Skin of body (tissue), 2 donors: ENCODE results near the gene OSCAR. TPM values are rescaled to one million over a fixed set of nuclear protein-coding genes. Genes with fewer than 3 reads are reported as not detected.

Source experiments
- DNase-seq: peaks from one replicate; lab custom pipeline; 2025; lab: John Stamatoyannopoulos, UW
- total RNA-seq: library from RNA; depleted of rRNA; stranded (reverse); fragments of >200 nt; gene quantifications from one replicate; pipeline ENCODE4 v1.2.3, GENCODE V29; 2014

Gene OSCAR
- total RNA-seq, 1 donor from 2014 or later: 1.4 TPM

DNA sequence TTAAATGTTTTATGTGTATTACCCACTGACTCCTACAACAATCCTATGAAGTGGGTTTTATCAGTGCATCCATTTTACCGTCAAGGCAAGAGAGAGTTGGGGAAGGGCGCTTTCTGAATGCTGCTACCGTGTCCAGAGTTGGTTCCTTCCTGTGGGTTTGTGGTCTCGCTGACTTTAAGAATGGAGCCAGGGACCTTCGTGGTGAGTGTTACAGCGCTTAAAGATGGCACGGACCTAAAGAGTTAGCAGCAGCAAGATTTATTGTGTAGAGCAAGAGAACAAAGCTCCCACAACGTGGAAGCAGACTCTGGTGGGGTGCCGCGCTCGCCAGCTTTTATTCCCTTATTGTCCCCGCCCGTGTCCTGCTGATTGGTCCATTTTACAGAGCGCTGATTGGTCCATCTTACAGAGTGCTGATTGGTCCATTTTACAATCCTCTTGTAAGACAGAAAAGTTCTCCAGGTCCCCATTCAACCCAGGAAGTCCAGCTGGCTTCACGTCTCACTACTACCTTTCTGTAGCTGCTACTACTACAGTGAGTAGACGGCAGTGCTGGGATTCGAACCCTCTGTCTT is 6.1 kb downstream of the OSCAR start:
- no peak for DNase-seq

DNA sequence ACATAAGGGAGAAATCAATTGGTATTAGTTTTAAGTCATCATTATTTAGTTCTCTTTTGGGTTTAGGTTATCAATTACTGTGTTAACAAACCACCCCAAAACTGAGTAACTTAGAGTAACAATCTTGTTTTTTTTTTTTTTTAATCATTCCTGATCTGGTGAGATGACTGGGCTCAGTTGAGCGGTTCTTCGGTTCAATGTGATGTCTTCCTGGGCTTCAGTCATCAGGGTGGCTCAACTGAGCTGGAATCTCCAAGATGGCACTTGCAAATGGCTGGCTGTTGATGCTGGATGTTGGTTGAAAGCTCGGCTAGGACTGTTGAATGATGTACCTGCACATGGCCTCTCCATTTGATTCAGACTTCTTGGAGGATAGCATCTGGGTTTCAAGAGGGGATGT is 16.2 kb downstream of the OSCAR start:
- DNase-seq: no peak

DNA sequence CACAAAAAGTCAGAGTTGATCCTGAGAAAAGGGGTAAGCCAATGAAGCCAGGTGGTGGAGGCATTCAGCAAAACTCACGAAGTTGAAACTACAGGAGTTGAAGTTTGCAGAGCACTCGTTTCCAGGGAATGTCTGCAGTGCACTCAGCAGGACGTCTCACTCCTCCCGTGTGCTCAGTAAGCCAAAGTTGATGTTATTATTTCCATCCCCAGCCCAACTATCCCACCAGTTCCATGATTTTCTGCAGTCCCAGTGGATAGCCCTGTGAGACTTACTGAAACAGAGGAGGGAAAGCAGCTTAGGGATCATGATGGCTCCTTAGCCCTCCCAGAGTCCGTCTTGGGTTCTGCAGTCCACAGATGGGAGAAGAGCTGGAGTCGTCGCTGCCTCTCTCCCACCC is 19.6 kb downstream of the OSCAR start, which contains the start of gene TARM1:
TSS of gene TARM1 (minus strand) at position 334 of the 400 bp plus-strand sequence. CDS start at position 309, 25 bp downstream.
- DNase-seq: no peak

DNA sequence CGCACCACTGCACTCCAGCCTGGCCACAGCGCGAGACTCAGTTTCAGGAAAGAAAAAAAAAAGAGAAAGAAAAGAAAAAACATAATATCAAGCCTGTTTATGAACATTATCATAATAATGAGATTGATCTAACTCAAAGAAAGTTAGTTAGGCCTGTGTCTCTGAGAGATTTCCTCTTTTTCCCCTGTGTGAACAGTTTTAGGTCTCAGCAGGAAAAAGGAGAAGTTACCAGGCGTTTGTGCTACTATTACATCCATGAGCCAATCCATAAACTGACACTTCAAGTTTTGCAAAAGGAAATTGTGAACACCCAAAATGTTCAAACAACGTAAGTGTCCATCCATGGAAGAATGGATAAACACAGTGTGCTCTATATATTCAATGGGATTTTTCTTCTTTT is 23.3 kb downstream of the OSCAR start:
- no peak for DNase-seq

DNA sequence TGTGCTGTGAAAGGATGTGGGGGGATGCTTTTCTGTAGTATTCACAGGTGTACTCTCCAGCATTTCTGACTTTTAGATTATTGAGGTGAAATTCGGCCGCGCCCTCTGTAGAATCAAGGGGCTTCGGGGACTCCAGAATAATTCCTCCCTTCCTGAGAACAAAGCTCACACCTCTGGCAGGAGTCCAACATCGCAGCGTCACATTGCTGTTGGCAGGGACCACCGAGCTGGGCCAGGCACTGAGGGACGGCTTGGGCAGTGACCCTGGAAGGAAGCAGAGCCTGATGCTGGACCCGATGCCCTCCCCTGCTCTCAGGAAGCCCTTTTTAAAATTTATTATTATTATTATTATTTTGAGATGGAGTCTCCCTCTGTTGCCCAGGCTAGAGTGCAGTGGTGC is 25.8 kb downstream of the OSCAR start:
- no peak for DNase-seq

DNA sequence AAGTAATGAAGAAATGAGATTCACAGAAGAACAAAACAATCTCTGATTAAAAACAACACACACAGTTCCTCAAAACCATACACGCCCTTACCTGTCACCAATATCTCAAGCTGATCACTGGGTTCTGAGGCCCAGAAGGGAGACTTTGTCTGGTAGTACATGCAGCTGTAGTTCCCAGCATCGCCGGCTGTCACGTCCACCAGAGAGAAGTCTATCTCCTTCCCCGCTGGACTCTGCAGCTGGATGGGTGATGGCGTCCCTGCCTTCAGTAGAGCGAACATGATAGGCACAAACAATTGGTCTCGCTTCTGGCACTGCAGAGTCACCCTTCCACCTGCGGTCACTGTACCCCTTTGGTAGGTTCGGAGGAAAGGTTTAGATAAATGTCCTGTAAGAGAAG is 26.8 kb downstream of the OSCAR start:
- DNase-seq: no peak

DNA sequence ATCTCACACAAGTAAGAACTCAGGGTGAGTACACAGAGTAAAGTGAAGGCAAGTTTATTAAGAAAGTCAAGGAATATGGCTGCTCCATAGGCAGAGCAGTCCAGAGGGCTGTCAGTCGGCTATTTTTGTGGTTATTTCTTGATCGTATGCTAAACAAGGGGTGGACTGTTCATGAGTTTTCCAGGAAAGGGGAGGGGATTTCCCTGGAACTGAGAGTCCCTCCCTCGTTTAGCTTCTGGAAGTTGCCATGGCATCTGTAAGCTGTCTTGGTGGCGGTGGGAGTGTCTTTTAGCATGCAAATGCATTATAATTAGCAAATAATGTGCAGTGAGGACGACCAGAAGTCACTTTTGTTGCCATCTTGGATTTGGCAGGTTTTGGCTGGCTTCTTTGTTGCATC is 31.1 kb downstream of the OSCAR start:
- DNase-seq: no peak

DNA sequence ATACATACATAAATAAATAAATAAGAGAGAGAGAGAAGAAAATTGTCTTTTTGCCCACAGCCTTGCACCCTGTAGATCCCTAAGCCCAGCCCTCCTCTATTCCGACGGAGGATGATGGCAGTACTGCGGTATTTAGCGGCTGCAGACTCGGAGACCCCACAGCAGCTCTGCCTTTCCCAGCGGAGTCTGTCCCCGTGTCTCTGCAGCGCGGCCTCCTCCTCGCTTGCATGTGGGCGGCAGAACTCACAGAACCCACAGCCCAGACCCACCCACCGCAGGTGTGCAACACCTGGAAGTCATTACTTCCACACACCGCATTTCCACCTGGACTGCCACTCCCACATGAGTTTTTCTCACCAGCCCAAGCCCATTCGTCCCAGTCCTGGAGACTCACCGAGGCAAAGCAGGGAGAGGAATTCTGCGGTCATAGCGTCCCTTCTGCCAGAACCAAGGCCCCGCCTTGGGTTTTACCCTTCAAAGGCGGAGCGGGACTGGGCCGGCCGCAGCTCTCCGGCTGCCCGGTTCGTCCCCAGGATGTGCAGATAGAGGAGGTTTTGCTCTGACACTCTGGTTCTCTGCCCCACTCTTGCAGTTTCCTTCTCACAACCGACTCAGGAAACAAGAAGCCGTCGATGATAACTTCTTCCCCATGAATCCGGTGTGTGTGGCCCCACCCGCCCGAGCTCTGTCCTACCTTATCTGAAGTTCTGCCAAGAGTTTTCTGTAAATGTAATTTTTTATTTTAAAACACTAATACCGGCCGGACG is 37.1 kb downstream of the OSCAR start, which contains the start of gene VSTM1:
TSS of gene VSTM1 (minus strand) at position 548 of the 767 bp plus-strand sequence. CDS start at position 428, 120 bp downstream.
- no peak for DNase-seq

DNA sequence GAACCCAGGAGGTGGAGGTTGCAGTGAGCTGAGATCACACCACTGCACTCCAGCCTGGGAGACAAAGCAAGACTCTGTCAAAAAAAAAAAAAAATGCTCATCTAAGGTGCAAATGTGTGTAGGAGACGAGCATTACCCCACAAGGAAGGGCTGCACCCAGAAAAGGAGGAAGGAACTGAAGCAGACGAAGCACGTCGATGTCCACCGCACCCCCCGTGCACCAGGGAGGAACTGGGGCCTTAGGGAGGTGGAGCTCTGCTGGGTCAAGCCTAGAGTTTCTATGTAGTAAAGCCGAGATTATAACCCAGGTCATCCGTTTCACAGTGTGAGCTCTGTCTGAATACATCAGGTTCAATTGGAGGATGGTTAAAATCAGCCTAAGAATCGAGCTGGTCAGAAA is 38.0 kb downstream of the OSCAR start:
- no peak for DNase-seq

DNA sequence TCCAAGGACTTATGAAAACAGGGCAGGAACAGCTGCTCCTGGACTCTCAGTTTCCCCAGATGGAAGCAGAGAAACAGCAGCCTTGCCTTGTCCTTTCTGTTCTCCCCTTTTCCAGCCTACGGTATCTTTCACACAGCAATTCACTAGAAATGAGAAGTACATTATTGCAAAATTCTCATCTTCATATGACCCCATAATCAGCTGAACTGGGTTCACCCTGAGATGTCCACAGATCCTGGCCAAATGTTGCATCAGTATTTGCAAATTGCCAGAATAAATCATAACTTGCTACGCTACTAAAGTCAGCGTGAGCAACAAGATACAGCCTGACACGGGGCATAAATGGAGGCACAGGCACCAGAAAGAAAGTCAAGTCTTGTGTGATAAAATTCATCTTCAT is 53.0 kb downstream of the OSCAR start:
- DNase-seq: no peak

DNA sequence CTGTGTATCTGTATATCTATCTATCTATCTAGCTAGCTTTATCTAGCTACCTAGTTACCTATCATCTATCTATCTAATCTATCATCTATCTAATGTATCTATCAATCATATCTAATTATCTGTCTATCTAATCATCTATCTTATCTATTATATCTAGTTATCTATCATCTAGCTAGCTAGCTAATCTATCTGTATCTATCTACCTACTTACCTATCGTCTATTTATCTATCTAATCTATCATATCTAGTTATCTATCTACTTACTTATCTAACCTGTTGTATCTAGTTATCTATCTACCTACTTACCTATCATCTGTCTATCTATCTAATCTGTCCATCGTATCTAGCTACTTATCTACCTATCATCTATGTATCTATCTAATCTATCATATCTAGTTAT is 54.8 kb downstream of the OSCAR start:
- DNase-seq: no peak

Other genes starting within 250 kb of the OSCAR start
- 16.1 TPM for gene MYADM, start 232.9 kb downstream of the OSCAR start, total RNA-seq
- 0.20 TPM for gene PRKCG, start 218.6 kb downstream of the OSCAR start, total RNA-seq
- gene CACNG7, start 191.5 kb downstream of the OSCAR start, total RNA-seq: not detected
- gene CACNG8, start 137.9 kb downstream of the OSCAR start, total RNA-seq: under 0.01 TPM
- 0.79 TPM for gene CACNG6, start 109.2 kb downstream of the OSCAR start, total RNA-seq
- 1.7 TPM for gene VSTM1, start 36.9 kb downstream of the OSCAR start, total RNA-seq
- 0.20 TPM for gene TARM1, start 19.4 kb downstream of the OSCAR start, total RNA-seq
- 6.8 TPM for gene NDUFA3, start 2.1 kb upstream of the OSCAR start, total RNA-seq
- gene TFPT, start 14.9 kb upstream of the OSCAR start, total RNA-seq: 5.4 TPM
- gene PRPF31, start 15.0 kb upstream of the OSCAR start, total RNA-seq: 27.2 TPM
- gene CNOT3, start 37.0 kb upstream of the OSCAR start, total RNA-seq: 11.5 TPM
- 3.6 TPM for gene LENG1, start 58.9 kb upstream of the OSCAR start, total RNA-seq
- 1.8 TPM for gene TMC4, start 72.4 kb upstream of the OSCAR start, total RNA-seq
- 18.8 TPM for gene MBOAT7, start 88.8 kb upstream of the OSCAR start, total RNA-seq
- gene TSEN34, start 90.5 kb upstream of the OSCAR start, total RNA-seq: 24.4 TPM
- gene RPS9, start 100.1 kb upstream of the OSCAR start, total RNA-seq: 3,109 TPM
- gene LILRB3, start 122.2 kb upstream of the OSCAR start, total RNA-seq: 4.2 TPM
- gene LILRA6, start 142.0 kb upstream of the OSCAR start, total RNA-seq: 1.4 TPM
- 4.1 TPM for gene LILRB5, start 156.5 kb upstream of the OSCAR start, total RNA-seq
- 1.5 TPM for gene LILRB2, start 180.3 kb upstream of the OSCAR start, total RNA-seq
- 3.9 TPM for gene LILRA5, start 212.4 kb upstream of the OSCAR start, total RNA-seq
- gene LILRA4, start 238.4 kb upstream of the OSCAR start, total RNA-seq: not detected